Measurements from ENCODE around the gene GOLPH3L.
"Not testable (repeated sequence)": the region's sequence is repeated elsewhere in the genome, so short reads cannot be mapped to it uniquely, and the experiment has no call there.

Gene GOLPH3L

GRCh38 chr1:150696995-150697927, at the start of gene GOLPH3L:
Gene GOLPH3L, minus strand, starts transcription at chr1:150697154. Its CDS starts 2,316 bp downstream, at chr1:150694838.
- DNase-seq (ENCODE audit: low read depth) = peak; percentile 83

GRCh38 chr1:150730130-150730721, 33.3 kb upstream of the GOLPH3L start:
- no peak for DNase-seq (ENCODE audit: low read depth)

DNA sequence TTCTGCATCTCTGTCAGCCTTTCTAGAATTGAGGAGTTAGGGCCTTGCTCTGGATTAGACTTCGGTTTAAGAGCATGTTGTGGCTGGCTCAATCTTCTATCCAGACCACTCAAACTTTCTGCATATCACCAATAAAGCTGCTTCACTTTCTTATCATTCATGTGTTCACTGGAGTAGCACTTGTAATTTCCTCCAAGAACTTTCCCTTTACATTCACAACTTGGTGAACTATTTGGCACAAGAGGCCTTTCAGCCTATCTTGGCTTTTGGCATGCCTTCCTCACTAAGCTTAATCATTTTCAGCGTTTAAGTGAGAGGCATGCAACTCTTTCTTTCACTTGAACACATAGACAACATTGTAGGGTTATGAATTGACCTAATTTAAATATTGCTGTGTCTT, 27.4 kb upstream of the GOLPH3L start:
- no peak for DNase-seq (ENCODE audit: low read depth)

GRCh38 chr1:150720703-150721102, 23.7 kb upstream of the GOLPH3L start, which contains the start of gene HORMAD1:
Gene HORMAD1, minus strand, starts transcription at chr1:150720895. Its CDS starts 1,390 bp downstream, at chr1:150719505.
- no peak for DNase-seq (ENCODE audit: low read depth)

GRCh38 chr1:150720098-150720497, 23.1 kb upstream of the GOLPH3L start:
- no peak for DNase-seq (ENCODE audit: low read depth)

GRCh38 chr1:150718225-150718891, 21.4 kb upstream of the GOLPH3L start:
- no peak for DNase-seq (ENCODE audit: low read depth)

DNA sequence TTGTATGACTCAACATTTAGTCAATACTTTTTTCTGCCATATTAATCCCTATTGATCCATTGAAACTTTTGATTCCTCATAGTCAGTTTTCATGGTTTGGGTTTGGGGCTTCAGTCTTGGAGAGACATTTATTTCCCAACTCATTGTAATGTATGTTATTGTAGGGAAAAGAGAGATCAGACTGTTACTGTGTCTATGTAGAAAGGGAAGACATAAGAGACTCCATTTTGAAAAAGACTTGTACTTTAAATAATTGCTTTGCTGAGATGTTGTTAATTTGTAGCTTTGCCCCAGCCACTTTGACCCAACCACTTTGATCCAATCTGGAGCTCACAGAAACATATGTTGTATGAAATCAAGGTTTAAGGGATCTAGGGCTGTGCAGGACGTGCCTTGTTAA, 12.1 kb upstream of the GOLPH3L start:
- DNase-seq (ENCODE audit: low read depth) = not testable (repeated sequence)

GRCh38 chr1:150708595-150708994, 11.6 kb upstream of the GOLPH3L start:
- DNase-seq (ENCODE audit: low read depth) = no peak

GRCh38 chr1:150706091-150706490, 9.1 kb upstream of the GOLPH3L start:
- no peak for DNase-seq (ENCODE audit: low read depth)

GRCh38 chr1:150703427-150703826, 6.5 kb upstream of the GOLPH3L start:
- DNase-seq (ENCODE audit: low read depth) = no peak

DNA sequence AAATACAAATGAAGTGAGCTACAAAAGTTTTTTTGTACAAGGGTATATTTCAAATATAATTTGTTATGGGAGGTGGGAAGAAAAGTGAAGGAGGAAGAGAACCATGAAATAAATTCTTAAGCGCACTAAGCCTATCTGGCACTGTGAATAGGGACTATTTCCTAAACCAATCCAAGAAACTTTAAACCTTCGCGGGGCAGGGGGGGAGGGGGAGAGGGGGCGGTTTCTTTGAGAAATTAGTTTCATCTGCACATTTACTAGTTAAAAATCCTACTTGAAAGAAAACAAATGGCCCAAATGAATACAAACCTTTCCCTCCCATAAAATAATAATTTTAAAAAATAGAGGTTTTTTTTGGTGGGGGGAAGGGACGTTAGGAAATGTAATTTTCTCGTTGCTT, 364 bp downstream of the GOLPH3L start:
- no peak for DNase-seq (ENCODE audit: low read depth)

DNA sequence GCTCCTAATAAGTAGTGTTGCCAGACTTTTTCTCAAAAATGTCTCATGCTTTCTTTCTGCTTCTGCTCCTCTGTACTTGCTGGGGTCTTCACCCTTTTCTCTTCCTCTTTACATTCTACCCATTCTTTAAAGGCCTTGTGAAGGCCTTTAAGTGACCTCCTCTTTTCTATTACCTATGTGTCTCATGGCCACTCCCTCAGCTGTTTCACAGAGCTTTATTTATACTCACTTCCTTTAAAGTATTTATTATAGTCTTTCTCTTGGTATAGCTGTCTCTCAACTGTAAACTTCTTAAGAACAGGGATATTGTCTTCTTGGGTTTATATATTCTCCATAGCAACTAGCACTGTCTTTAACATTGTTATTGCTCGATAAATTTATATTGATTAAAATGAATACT, 792 bp downstream of the GOLPH3L start:
- DNase-seq (ENCODE audit: low read depth) = no peak

DNA sequence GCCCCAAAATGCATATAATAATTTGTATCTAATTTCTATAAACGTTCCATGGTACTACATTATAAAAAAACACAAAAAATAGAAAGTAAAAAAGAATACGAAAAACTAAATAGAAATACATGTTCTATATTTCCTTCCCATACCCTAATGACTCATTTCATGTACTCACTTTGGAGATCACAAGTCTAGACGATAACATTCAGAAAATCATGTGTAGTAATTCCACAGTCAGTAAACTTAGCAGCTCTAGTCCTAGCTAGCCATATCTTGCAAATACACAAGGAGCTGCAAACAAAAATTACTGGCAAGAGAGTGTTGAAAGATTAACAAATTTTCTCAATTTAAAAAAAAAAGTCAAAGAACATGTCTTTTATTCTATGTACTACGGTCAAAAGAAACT, 1.4 kb downstream of the GOLPH3L start:
- DNase-seq (ENCODE audit: low read depth) = no peak

GRCh38 chr1:150692720-150693119, 4.2 kb downstream of the GOLPH3L start:
- DNase-seq (ENCODE audit: low read depth) = no peak

- DNase-seq (ENCODE audit: low read depth) = no peak
Observed at GRCh38 chr1:150688763-150689162, 8.2 kb downstream of the GOLPH3L start.

DNA sequence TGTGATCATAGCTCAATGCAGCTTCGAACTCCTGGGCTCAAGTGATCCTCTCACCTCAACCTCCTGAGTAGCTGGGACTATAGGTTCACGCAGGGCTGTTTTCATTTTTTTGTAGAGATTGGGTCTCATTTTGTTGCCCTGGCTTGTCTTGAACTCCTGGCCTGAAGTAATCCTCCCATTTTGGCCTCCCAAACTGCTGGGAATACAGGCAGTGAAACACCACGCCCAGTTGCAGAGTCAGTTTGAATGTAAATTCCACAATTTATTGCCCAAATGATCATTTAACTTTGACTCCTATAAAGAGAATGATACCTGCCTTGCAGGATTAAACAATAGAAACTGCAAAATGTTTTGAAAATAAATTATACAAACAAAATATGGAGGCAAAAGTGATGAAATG, 10.7 kb downstream of the GOLPH3L start:
- DNase-seq (ENCODE audit: low read depth) = no peak

DNA sequence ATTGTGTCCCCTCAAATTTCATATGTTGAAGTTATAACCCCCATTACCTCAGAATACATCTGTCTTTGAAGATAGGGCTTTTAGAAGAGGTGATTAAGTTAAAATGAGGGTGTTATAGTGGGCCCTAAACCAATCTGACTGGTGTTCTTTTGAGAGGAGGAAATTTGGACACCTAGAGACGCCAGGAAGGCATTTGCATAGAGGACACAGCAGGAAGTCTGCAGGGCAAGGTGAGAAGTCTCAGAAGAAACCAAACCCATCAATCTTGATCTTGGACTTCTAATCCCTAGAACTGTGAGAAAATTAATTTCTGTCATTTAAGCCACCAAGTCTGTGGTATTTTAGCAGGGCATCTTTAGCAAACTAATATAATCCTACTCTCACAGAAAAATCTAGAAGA, 13.0 kb downstream of the GOLPH3L start:
- no peak for DNase-seq (ENCODE audit: low read depth)

DNA sequence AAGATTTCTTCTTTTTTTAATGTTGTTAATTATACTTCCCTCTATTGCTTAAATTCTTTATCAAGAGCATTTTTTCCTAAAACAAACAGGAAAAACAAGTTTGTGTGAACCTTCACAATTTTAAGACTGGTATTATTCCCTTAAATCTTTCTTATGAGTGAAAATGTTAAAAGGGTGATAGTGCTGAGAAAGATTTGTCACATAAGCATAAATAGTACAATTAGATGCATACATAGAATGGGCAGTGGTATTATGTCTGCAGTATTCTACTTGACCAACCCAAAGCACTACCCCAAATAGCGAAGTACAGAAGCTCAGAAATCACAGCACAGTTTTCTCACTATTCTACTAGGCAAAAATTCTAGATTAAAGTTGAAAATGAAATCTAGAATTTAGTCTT, 18.0 kb downstream of the GOLPH3L start:
- no peak for DNase-seq (ENCODE audit: low read depth)

- DNase-seq (ENCODE audit: low read depth) = no peak
Observed at GRCh38 chr1:150674881-150675280, 22.1 kb downstream of the GOLPH3L start.

DNA sequence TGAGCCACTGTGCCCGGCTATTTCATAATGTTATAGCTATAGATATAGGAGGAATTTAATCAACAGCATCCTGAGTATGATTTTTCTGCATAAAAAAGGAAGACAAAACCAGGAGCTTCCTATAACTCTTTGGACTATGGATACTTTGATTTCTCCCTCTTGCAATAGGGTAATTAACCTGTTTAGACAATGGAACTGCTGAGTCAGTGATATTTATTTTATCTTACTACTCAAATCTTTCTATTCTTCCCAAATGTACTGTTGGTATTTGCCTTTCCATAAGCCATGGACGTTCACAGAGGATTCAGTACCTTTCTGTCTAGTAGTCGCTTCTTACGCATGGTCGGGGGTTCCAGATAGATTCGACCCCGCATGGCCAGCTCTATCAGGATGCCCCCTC, 33.6 kb downstream of the GOLPH3L start:
- no peak for DNase-seq (ENCODE audit: low read depth)

DNA sequence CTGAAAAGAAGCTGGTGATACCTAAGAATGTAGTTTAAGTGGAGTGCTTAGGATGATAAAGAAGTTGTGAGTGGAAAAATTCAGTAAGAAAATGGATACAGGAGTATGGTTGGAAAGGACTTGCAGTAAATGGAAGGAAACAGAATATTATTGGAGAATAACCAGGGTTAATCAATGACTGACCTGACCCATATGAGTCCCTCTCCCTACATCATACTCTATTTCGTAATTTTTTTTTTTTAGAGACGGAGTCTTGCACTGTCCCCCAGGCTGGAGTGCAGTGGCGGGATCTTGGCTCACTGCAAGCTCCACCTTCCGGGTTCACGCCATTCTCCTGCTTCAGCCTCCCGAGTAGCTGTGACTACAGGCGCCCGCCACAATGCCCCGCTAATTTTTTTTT, 34.1 kb downstream of the GOLPH3L start:
- DNase-seq (ENCODE audit: low read depth) = no peak

- no peak for DNase-seq (ENCODE audit: low read depth)
Observed at GRCh38 chr1:150661156-150661555, 35.8 kb downstream of the GOLPH3L start.

DNA sequence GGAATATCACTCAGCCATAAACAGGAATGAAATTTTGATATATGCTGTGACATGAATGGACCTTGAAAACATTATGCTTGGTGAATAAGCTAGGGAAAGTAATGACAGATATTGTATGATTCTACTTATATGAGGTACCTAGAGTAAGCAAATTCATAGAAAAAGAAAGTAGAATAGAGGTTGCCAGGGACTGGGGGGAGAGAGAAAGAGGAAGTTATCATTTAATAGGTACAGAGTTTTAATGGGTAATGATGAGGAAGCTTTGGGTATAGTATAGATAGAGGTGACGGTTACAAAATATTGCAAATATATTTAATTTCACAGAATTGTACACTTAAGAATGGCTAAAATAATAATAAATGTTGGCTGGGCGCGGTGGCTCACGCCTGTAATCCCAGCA, 36.4 kb downstream of the GOLPH3L start:
- DNase-seq (ENCODE audit: low read depth) = no peak
